Endothelial cell of umbilical vein (primary cell): ENCODE data around the gene EXOC1. TPM values are rescaled to one million over a fixed set of nuclear protein-coding genes. Genes with fewer than 3 reads are reported as not detected.

Experiments used
- BruUV-seq: library from RNA; stranded (reverse); fragments of 400-500 nt; replicated peaks from 2 replicates; lab custom pipeline; 2021; lab: Mats Ljungman, UMichigan
- CTCF ChIA-PET: fragments of 300-600, 350-600 bp; sonication (Branson Sonifier 250); formaldehyde crosslinking; loops from one replicate; lab custom pipeline; 2021; ENCODE audit warnings: antibody characterized with exemption, inconsistent platforms; lab: Charles Lee
- POLR2A ChIA-PET: fragments of 300-600, 350-600 bp; sonication (Branson Sonifier 250); formaldehyde crosslinking; loops from one replicate; lab custom pipeline; 2021; ENCODE audit warnings: antibody characterized with exemption, inconsistent platforms; lab: Charles Lee
- DNase-seq: peaks from one replicate; pipeline ENCODE4 v3.0.0-alpha.2; 2011; ENCODE audit warnings: low read depth, low spot score
- FAIRE-seq: peaks from 2 replicates; lab custom pipeline; 2011; peaks lifted over from hg19 to GRCh38; lab: Jason Lieb, UNC
- H2AFZ ChIP-seq: 2 replicates; pipeline ENCODE4 v1.6.0; 2012; ENCODE audit warnings: low read depth, low read length, control low read depth, inconsistent platforms
- H3K27ac ChIP-seq: 2 replicates; pipeline ENCODE4 v1.5.1; 2011; ENCODE audit warnings: low read depth, mild to moderate bottlenecking, control low read depth, low read length, moderate library complexity; ENCODE audit not compliant: insufficient read depth
- H3K27me3 ChIP-seq, 2 experiments: 2 replicates each; pipeline versions ENCODE4 v1.6.0 to v1.6.1; 2011; ENCODE audit warnings: low read length in 2 of 2, mixed read lengths in 1 of 2; ENCODE audit not compliant: control insufficient read depth in 2 of 2, insufficient read depth in 2 of 2
- H3K36me3 ChIP-seq, 2 experiments: 2 replicates in 1 of 2; 3 replicates in 1 of 2; pipeline ENCODE4 v1.5.1; 2011; ENCODE audit warnings: low read length in 2 of 2, mild to moderate bottlenecking in 1 of 2, moderate library complexity in 1 of 2; ENCODE audit not compliant: control insufficient read depth in 2 of 2, insufficient read depth in 2 of 2; ENCODE audit errors: extremely low read depth in 1 of 2
- H3K4me1 ChIP-seq: 3 replicates; pipeline ENCODE4 v1.5.1; 2011; ENCODE audit warnings: mild to moderate bottlenecking, low read length; ENCODE audit not compliant: control insufficient read depth, insufficient read depth; ENCODE audit errors: extremely low read depth
- H3K4me2 ChIP-seq: 2 replicates; pipeline ENCODE4 v1.6.1; 2011; ENCODE audit warnings: low read length, control low read depth, mixed read lengths; ENCODE audit not compliant: insufficient read depth
- H3K4me3 ChIP-seq, 3 experiments: fragments of 200-600 bp in 1 of 3; sonication (generic), shearing (Covaris generic) in 1 of 3; replicated peaks in 1 of 3; 2 replicates each; pipeline ENCODE4 v1.5.1; 2011 to 2016; ENCODE audit warnings: control low read depth in 3 of 3, low read length in 3 of 3, mild to moderate bottlenecking in 2 of 3, inconsistent platforms in 1 of 3, low read depth in 1 of 3, moderate library complexity in 1 of 3; ENCODE audit not compliant: insufficient read depth in 1 of 3
- H3K79me2 ChIP-seq: 2 replicates; pipeline ENCODE4 v1.6.0; 2012; ENCODE audit warnings: low read length, inconsistent platforms; ENCODE audit not compliant: control insufficient read depth, insufficient read depth
- H3K9ac ChIP-seq: replicated peaks from 2 replicates; pipeline ENCODE3; 2011; ENCODE audit warnings: low read length, control low read depth; ENCODE audit not compliant: insufficient read depth; ENCODE audit errors: extremely low read depth
- H3K9me1 ChIP-seq: replicated peaks from 3 replicates; pipeline ENCODE4 v1.6.0; 2011; ENCODE audit warnings: mild to moderate bottlenecking, low read length; ENCODE audit not compliant: control insufficient read depth, insufficient read depth; ENCODE audit errors: extremely low read depth
- H3K9me3 ChIP-seq: replicated peaks from 2 replicates; pipeline ENCODE4 v1.5.1; 2012; ENCODE audit warnings: low read length, inconsistent platforms; ENCODE audit not compliant: control insufficient read depth, insufficient read depth
- H4K20me1 ChIP-seq: replicated peaks from 2 replicates; pipeline ENCODE3; 2011; ENCODE audit warnings: mild to moderate bottlenecking, low read length; ENCODE audit not compliant: control insufficient read depth, insufficient read depth; ENCODE audit errors: extremely low read depth
- CTCF ChIP-seq, 2 donors: IDR thresholded peaks; 1 replicate in 1 of 2; 2 replicates in 1 of 2; pipeline ENCODE4 v1.5.1; 2011; ENCODE audit warnings: low read length in 2 of 2, mild to moderate bottlenecking in 2 of 2, moderate library complexity in 2 of 2, control low read depth in 1 of 2, inconsistent platforms in 1 of 2, low read depth in 1 of 2; ENCODE audit not compliant: insufficient read depth in 1 of 2; ENCODE audit errors: extremely low read depth in 1 of 2
- EZH2 ChIP-seq: IDR thresholded peaks from 2 replicates; pipeline ENCODE4 v1.6.1; 2012; ENCODE audit warnings: borderline replicate concordance, low read depth, mild to moderate bottlenecking, moderate library complexity, low read length, inconsistent platforms; ENCODE audit not compliant: severe bottlenecking
- FOS ChIP-seq: IDR thresholded peaks from 2 replicates; pipeline ENCODE4 v1.6.1; 2011; ENCODE audit warnings: mild to moderate bottlenecking, low read length, moderate library complexity, borderline replicate concordance; ENCODE audit not compliant: insufficient read depth
- GATA2 ChIP-seq: IDR thresholded peaks from 2 replicates; pipeline ENCODE4 v1.7.0; 2011; ENCODE audit warnings: low read depth, mild to moderate bottlenecking, moderate library complexity, mixed read lengths, low read length; ENCODE audit not compliant: insufficient read length, insufficient read depth
- JUN ChIP-seq: IDR thresholded peaks from 2 replicates; pipeline ENCODE4 v1.6.1; 2011; ENCODE audit warnings: borderline replicate concordance, low read depth; ENCODE audit not compliant: insufficient read length, insufficient read depth
- MYC ChIP-seq: IDR thresholded peaks from one replicate; pipeline ENCODE4 v1.6.1; 2011; ENCODE audit warnings: mild to moderate bottlenecking, low read depth, low read length
- POLR2A ChIP-seq: IDR thresholded peaks from 2 replicates; pipeline ENCODE4 v1.6.1; 2012; ENCODE audit warnings: low read depth, mild to moderate bottlenecking, control low read depth, low read length
- POLR2AphosphoS5 ChIP-seq: IDR thresholded peaks from 2 replicates; pipeline ENCODE4 v1.6.1; 2012; ENCODE audit warnings: low read depth, mild to moderate bottlenecking, control low read depth, low read length, moderate library complexity; ENCODE audit not compliant: insufficient read depth
- dilution Hi-C: fragments of 300-500 bp; cut with MboI; formaldehyde crosslinking; loops from one replicate; pipeline ENCODE4 v1.15.0; 2019; ENCODE audit warnings: low sequenced_read_pairs; ENCODE audit not compliant: extremely low pct_ligation_motif_present
- intact Hi-C: fragments of 100-400 bp; cut with micrococcal nuclease; formaldehyde crosslinking; loops from one replicate; pipeline ENCODE4 v1.10.0; 2022
- polyA plus RNA-seq, 4 experiments: library from polyadenylated mRNA; depleted of rRNA in 3 of 4; stranded (reverse) in 3 of 4; unstranded in 1 of 4; fragments of >200 nt; gene quantifications; 2 replicates each; pipeline versions ENCODE4 v1.2.1 to v1.2.3, GENCODE V29; 2011 to 2012; ENCODE audit warnings: missing spikeins in 1 of 4
- total RNA-seq: library from RNA; stranded (reverse); gene quantifications from 2 replicates; pipeline ENCODE4 v1.2.3, GENCODE V29; 2021
- TF ChIP-seq, protein P1 (sequence below): IDR thresholded peaks from 2 replicates; pipeline ENCODE4 v1.6.1; 2011; ENCODE audit not compliant: insufficient read depth, insufficient read length

Gene EXOC1
- total and polyA plus RNA-seq, 2 donors (not counting 3 experiments of a cell fraction or from before 2014, with no cell fraction given), result 11.6 to 33.3 TPM

GRCh38 chr4:55876387-55876786, 22.9 kb downstream of the EXOC1 start:
- no peak overlapping the region for H3K27ac ChIP-seq
- H4K20me1 ChIP-seq, result no peaks in the 10 kb centered on the region
- H3K27me3 ChIP-seq, result no peaks in the 10 kb centered on the region
- H3K9ac ChIP-seq, result no peak overlapping the region
- ChIA-PET CTCF (interaction anchor here (0.8 to 2.8 kb wide), 3 partner anchors 10 to 30 kb away, joined by 3 to 24 read pairs (median 7); no protein-coding TSS in a partner anchor), POLR2A (no interaction called here)
- TF ChIP-seq MYC, result no peak
- no peak for TF ChIP-seq POLR2AphosphoS5
- TF ChIP-seq POLR2A, result no peak
- TF ChIP-seq CTCF (IDR thresholded peaks at IDR 0.05; ENCODE audit: extremely low read depth in 1 of 2, insufficient read depth in 1 of 2, low read depth in 1 of 2, low read length in 2 of 2), result no peak
- no peak for TF ChIP-seq EZH2
- no peak for TF ChIP-seq FOS
- peaks cover 5 to 9% of the 10 kb centered on the region in 2 experiments for H3K36me3 ChIP-seq
- no peak overlapping the region for H3K4me3 ChIP-seq
- no peaks in the 10 kb centered on the region for H3K9me3 ChIP-seq
- H3K4me1 ChIP-seq, result no peaks in the 10 kb centered on the region
- DNase-seq (no peak), FAIRE-seq (no peak)
- BruUV-seq, result no TSS peak
- no peak overlapping the region for H3K4me2 ChIP-seq
- dilution Hi-C loops (no loop called here), intact Hi-C loops (no loop called here)
- no peaks in the 10 kb centered on the region for H3K79me2 ChIP-seq
- H3K9me1 ChIP-seq, result no peaks in the 10 kb centered on the region
- no peak overlapping the region for H2AFZ ChIP-seq

- Histone ChIP-seq H3K27me3 (no peaks in the 10 kb centered on the region), H3K9me3 (no peaks in the 10 kb centered on the region), H3K27ac (no peak overlapping the region), H3K9me1 (no peaks in the 10 kb centered on the region), H3K4me3 (no peak overlapping the region), H3K4me2 (no peak overlapping the region), H4K20me1 (no peaks in the 10 kb centered on the region), H3K9ac (no peak overlapping the region), H2AFZ (no peak overlapping the region), H3K79me2 (no peaks in the 10 kb centered on the region), H3K36me3 (peaks cover 7 to 14% of the 10 kb centered on the region in 2 experiments), H3K4me1 (no peaks in the 10 kb centered on the region)
- BruUV-seq, result no TSS peak
- intact Hi-C loops, result no loop called here
- ChIA-PET POLR2A (no interaction called here), CTCF (interaction anchor here (2.4 kb wide), 1 partner anchor 12 kb away, joined by 12 read pairs; no protein-coding TSS in a partner anchor)
- TF ChIP-seq EZH2 (no peak), POLR2A (no peak), POLR2AphosphoS5 (no peak), CTCF (IDR thresholded peaks at IDR 0.05; ENCODE audit: extremely low read depth in 1 of 2, insufficient read depth in 1 of 2, low read depth in 1 of 2, low read length in 2 of 2) (no peak), JUN (no peak), FOS (no peak), GATA2 (no peak), MYC (no peak)
- TF ChIP-seq, protein P1, sequence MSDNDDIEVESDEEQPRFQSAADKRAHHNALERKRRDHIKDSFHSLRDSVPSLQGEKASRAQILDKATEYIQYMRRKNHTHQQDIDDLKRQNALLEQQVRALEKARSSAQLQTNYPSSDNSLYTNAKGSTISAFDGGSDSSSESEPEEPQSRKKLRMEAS, result no peak
- DNase-seq (no peak), FAIRE-seq (no peak)
- dilution Hi-C loops, result no loop called here
These were observed 25.8 kb downstream of the EXOC1 start for GRCh38 chr4:55879224-55879623.
